HG03378 (cell line): Measurements from ENCODE around the gene RBM12.
A peak's percentile ranks its signal among the peaks of the same experiment; 100 is the strongest.

Experiments used
- ATAC-seq: cut with Tn5 transposase; IDR thresholded peaks from one replicate; pipeline ENCODE4 v1.9.1; 2021; ENCODE audit warnings: mild to moderate bottlenecking, moderate library complexity; ENCODE audit not compliant: unreplicated experiment

The RBM12 gene

GRCh38 chr20:35600993-35601973 is 63.4 kb downstream of the RBM12 start:
- peak; percentile 47 for ATAC-seq

DNA sequence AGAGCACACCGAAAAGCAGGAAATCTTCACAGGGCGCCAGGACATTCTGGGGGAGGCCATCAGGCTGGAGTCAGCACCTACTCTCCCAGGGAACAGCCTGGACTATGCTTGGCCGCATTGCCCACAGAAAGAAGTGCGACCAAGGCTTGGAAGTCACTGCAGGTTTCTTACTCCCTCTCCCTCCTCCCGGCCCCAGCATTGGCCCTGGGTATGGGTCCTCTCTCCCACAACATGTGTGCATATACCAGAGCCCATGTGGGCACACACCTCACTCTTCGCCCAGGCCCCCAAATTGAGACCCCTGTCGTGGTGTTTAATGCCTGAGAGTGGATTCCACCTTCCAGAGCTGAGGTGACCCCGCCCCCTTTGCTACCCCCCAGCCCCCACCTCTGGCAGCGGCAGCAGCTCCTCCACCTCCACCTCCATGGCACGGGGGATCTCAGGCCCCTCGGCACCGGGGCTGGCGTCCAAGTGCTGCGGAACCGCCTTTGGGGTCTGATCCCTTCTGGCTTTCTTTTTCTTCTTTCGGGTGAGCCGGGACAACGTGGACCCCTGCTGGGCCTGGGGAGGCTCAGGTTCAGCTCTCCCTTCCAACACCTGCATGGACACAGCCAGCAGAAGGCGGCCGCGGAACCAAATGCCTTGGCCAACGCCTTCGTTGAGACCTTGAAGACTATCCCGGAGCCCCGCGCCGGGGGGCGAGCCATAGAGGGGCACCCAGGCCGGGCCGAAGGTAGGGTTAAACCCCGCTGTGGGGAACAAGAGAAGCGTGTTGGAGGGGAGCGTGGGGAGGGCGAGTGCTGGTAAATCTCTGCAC is 64.3 kb downstream of the RBM12 start:
- ATAC-seq = no peak

GRCh38 chr20:35599776-35600120 is 65.0 kb downstream of the RBM12 start:
- no peak for ATAC-seq
